ENCODE measurements around the gene BABAM2. TPM values are rescaled to one million over a fixed set of nuclear protein-coding genes. Genes with fewer than 3 reads are reported as not detected.
A peak's percentile ranks its signal among the peaks of the same experiment; 100 is the strongest.

Gene BABAM2
- total RNA-seq, 4 donors from 2014 or later: 35.5 to 44.9 (median 39.9) TPM

GRCh38 chr2:27952070-27952469 is 61.5 kb downstream of the BABAM2 start:
- no peaks in the 10 kb centered on the region for H3K36me3 ChIP-seq
- peaks cover 26 to 44% (median 31%) of the 10 kb centered on the region in 4 donors for H3K4me1 ChIP-seq
- no peak overlapping the region for H3K4me3 ChIP-seq
- H3K27ac ChIP-seq (replicated peaks in 1 of 4): no peak overlapping the region
- TF ChIP-seq POLR2A (IDR thresholded peaks at IDR 0.05; ENCODE audit: low read depth): no peak
- TF ChIP-seq CTCF (IDR thresholded peaks at IDR 0.05): no peak
- no peak for TF ChIP-seq POLR2AphosphoS5 (IDR thresholded peaks at IDR 0.05)
- no peak for TF ChIP-seq EP300 (IDR thresholded peaks at IDR 0.05)
- no peaks in the 10 kb centered on the region for H3K9me3 ChIP-seq
- intact Hi-C loops (cut with DNase I): no loop called here
- H3K27me3 ChIP-seq: no peaks in the 10 kb centered on the region
- 95% methylated on average over 1 of the region's 1 CpG for WGBS
- DNase-seq (ENCODE audit: extremely low spot score): no peak

DNA sequence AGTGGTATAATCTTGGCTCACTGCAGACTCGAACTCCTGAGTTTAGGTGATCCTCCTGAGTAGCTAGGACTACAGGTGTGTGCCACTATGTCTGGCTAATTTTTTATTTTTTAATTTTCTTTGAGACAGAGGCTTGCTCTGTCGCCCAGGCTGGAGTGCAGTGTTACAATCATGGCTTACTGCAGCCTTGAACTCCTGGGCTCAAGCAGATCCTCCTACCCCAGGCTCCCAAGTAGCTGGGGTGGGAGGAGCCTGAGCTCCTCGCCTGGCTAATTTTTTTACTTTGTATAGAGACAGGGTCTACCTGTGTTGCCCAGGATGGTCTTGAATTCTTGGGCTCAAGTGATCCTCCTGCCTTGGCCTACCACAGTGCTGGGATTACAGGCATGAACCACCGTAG is 62.5 kb downstream of the BABAM2 start:
- H3K27ac ChIP-seq (replicated peaks in 1 of 4): no peak overlapping the region
- no peak overlapping the region for H3K4me3 ChIP-seq
- DNase-seq (ENCODE audit: extremely low spot score): no peak
- H3K9me3 ChIP-seq: no peaks in the 10 kb centered on the region
- intact Hi-C loops (cut with DNase I): no loop called here
- WGBS: 93% methylated on average over 4 of the region's 4 CpGs
- peaks cover 25 to 44% (median 31%) of the 10 kb centered on the region in 4 donors for H3K4me1 ChIP-seq
- H3K36me3 ChIP-seq: no peaks in the 10 kb centered on the region
- TF ChIP-seq POLR2A (IDR thresholded peaks at IDR 0.05; ENCODE audit: low read depth): no peak
- TF ChIP-seq CTCF (IDR thresholded peaks at IDR 0.05): no peak
- no peak for TF ChIP-seq EP300 (IDR thresholded peaks at IDR 0.05)
- no peak for TF ChIP-seq POLR2AphosphoS5 (IDR thresholded peaks at IDR 0.05)
- H3K27me3 ChIP-seq: no peaks in the 10 kb centered on the region

- no peak for TF ChIP-seq POLR2AphosphoS5 (IDR thresholded peaks at IDR 0.05)
- no peak for TF ChIP-seq POLR2A (IDR thresholded peaks at IDR 0.05; ENCODE audit: low read depth)
- no peak for TF ChIP-seq EP300 (IDR thresholded peaks at IDR 0.05)
- TF ChIP-seq CTCF (IDR thresholded peaks at IDR 0.05): no peak
- no peak for DNase-seq (ENCODE audit: extremely low spot score)
- WGBS: 68% methylated on average over 4 of the region's 4 CpGs
- Histone ChIP-seq H3K27me3 (no peaks in the 10 kb centered on the region), H3K4me1 (peaks cover 32 to 50% (median 38%) of the 10 kb centered on the region in 4 donors), H3K9me3 (no peaks in the 10 kb centered on the region), H3K27ac (replicated peaks in 1 of 4) (peak overlapping the region; percentile 49 to 78 (median 64)), H3K4me3 (no peak overlapping the region), H3K36me3 (no peaks in the 10 kb centered on the region)
- intact Hi-C loops (cut with DNase I): no loop called here
Measured at GRCh38 chr2:27954221-27954673, 63.7 kb downstream of the BABAM2 start.

DNA sequence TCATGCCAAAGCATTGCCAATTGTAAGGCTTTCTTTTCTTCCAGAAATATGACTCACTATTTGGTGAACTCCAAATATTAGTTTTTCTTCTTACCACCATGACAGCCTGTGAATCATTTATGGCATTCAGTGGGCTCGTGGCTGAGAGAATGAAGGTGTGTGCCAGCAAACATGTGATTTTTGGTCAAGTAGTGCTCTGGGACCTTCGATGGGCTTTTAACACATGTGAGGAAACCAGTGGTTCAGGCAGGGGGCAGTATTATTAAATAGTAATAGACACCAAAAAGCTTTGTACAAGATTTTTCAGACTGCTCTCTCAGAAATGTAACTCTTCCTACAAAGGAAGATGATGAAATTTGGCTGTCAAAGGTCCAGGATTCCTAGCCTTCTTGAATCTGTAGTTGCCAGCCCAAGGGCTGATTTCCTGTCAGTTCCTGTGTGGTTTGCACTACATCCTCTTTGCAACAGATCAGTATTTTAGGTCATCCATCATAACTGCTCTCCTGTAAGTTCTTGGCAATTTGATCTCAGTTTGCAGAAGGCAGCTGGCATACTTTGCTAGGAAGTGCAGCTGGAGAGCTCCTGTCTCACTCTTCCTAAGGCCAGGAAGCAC is 64.3 kb downstream of the BABAM2 start:
- Histone ChIP-seq H3K36me3 (no peaks in the 10 kb centered on the region), H3K4me3 (no peak overlapping the region), H3K27ac (replicated peaks in 1 of 4) (peak overlapping the region; percentile 49 to 78 (median 64)), H3K4me1 (peaks cover 39 to 53% (median 43%) of the 10 kb centered on the region in 4 donors), H3K9me3 (no peaks in the 10 kb centered on the region), H3K27me3 (no peaks in the 10 kb centered on the region)
- peak; percentile 94 for DNase-seq (ENCODE audit: extremely low spot score)
- TF ChIP-seq EP300 (IDR thresholded peaks at IDR 0.05) (peak; percentile 70), CTCF (IDR thresholded peaks at IDR 0.05) (peak; percentile 35 to 44 (median 38)), POLR2A (IDR thresholded peaks at IDR 0.05; ENCODE audit: low read depth) (no peak), POLR2AphosphoS5 (IDR thresholded peaks at IDR 0.05) (peak; percentile 76 to 79)
- intact Hi-C loops (cut with DNase I): no loop called here
- 19% methylated on average over 2 of the region's 2 CpGs for WGBS

Measured in esophagus muscularis mucosa (tissue), 4 donors.